NCI-H345 treated with DMSO at 0.1 percent for 48 hours (cell line): ENCODE results near the gene GHRL.

Experiments used
- DNase-seq: peaks from one replicate; lab custom pipeline; 2025; ENCODE audit not compliant: unreplicated experiment; lab: John Stamatoyannopoulos, UW

Gene GHRL

DNA sequence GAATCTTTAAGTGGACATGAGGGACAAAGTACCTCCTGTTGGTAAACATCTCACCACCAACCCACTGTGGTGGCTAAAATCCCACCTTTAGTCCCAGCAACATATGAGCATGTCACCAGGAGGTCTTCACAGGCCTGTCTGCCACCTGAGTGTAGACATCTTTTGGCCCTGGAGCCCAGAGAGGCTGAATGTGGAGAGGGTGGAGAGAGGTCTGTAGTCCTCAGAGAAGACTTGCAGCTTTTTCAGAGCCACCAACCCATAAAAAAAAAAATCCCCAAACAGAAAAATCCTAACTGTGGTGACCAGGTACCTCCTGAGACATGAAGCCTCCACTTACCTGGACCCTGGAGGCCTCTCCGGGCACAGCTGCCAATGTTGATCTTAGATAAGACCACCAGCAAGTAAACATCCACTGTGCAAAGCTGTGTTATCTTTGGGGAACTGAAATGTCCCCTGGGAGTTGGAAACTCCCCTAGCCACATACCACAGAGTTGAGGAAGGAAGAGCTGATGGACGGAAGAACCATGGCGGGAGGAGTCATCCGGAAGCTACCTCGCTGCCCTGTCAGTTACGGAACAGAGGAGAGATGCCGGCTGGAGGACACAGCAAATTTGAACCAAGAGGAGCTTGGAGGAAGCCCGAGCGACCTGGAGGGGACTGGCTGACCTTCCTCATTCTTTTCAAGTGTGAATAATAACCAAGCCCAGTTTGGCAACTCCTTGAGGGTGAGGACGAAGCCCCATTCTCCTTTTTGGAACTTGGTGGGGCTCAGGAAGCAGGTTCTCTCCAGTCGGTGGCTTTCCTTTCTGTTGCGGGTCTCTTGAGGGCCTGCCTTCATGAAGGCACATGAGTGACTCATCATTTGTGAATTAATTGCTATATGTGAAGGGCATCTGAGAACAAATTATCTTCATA is at the start of gene GHRL:
Gene GHRL, minus strand, starts transcription at position 443 of the 915 bp plus-strand sequence. CDS start 2,767 bp downstream, outside the sequence.
- no peak for DNase-seq

- DNase-seq: no peak
Measured at GRCh38 chr3:10341901-10342398, 49.2 kb upstream of the GHRL start.

- no peak for DNase-seq
Measured at GRCh38 chr3:10340476-10340875, 47.7 kb upstream of the GHRL start.

DNA sequence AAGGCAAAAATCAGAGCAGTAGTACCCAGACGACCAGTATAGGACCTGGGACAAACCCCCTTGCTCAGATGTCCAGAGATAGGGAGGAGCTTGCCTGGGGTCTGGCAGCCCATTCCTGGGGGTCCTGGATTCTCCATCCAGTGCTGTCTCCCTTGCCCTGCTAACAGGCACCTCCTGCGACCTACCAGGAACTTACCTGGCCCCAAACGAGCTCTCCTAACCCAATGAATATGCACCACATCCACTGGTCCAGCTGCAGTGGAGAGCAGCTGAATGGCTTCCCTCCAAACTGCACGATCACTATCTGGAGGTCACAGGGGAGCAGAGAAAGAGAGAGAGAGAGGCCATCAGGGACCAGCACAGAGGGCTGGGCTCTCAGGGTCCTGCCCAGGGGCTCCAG is 47.3 kb upstream of the GHRL start:
- no peak for DNase-seq

DNA sequence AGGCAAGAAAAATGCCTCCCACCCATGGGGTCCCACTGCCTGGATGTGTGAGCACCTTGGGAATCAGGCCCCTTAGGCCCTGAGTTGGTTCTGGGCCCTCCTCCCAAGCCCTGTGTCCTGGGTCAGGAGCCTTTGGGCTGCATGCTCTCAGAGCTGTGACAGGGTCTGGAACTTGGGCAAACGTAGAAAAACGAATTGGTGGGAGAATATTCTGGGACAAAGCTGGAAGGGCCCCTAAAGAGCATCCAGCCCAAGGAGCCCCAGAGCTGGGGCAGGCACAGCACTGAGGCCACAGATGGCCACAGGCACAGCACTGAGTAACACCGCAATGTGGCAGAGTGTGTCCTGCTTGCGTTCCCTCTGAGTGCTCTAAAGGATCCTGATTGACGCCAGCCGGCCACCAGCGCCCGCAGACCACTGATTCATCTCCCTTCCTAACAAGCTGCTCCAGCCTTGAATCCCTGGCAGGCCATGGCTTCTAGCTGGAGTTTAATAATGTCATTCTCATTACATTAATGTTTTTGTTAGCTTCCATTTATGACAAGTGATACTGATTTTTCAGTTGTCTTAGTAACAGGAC is 46.7 kb upstream of the GHRL start:
- DNase-seq: no peak

DNA sequence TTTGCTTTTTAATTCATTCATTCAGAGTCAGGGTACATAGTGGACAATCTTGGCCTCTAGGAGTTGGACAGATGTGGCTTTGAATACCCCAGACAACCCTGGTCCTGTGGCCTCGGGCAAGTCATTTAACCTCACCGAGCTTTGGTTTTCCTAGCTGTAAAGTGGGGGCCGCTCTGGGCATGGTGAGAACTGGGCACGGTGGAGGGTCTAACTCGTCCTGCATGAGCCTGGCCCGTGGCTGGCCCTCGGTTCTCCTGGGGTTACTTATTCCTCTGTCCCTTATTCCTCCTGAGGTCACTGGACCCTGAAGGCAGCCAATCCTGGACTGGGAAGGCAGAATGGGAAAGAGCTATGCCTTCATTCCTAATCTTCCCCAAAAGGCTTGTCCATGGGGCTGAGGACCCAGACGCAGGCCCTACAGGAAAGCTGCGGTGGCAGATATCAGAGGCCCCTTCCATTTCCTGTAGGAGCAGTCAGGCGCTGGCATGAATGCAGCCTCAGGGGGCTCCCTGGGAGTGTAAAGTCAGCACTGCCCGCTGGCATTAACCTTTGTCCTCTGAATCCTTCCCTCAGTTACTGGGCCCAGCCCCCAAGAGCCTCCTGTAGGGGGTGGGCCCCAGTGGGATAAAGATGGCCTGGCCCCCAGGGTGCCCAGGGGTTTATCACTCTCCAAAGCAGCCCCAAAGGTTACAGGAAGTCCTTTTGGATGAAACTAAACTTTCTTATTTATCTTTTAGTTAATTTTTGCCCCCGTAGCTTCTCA is 46.0 kb upstream of the GHRL start:
- DNase-seq: no peak

GRCh38 chr3:10338164-10338470 is 45.4 kb upstream of the GHRL start:
- no peak for DNase-seq

- peak; percentile 34 for DNase-seq
Measured at GRCh38 chr3:10337323-10338163, 44.8 kb upstream of the GHRL start.

GRCh38 chr3:10336761-10337160 is 44.0 kb upstream of the GHRL start:
- no peak for DNase-seq

- no peak for DNase-seq
Measured at GRCh38 chr3:10335871-10336622, 43.3 kb upstream of the GHRL start.

DNA sequence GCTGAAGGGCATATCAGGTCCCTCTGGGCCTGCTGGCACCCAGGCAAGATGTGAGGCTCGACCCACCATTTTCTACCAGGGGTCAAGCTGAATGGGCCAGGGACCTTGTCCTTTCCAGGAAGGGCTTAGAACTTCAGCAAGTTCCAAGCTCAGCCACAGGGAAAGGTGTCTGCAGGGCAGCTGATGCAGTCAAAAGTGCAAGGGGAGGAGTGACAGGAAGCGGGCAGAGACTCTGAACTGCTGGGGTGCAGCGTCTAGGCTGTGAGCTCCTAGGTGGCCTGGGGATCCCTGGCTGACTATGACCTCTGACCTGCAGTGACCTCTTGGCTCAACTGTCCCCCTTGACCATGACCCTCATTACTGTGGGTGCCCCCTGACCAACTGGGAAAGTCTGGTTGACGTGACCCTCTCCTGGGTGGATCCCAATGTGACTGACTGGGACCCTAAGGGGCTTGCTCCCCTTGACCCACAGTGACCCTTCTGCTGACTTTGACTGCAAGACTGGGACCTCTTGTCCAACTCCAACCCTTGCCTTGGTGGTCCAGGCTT is 42.5 kb upstream of the GHRL start:
- no peak for DNase-seq

- DNase-seq: no peak
Measured at GRCh38 chr3:10334459-10334858, 41.7 kb upstream of the GHRL start.

GRCh38 chr3:10334042-10334441 is 41.3 kb upstream of the GHRL start:
- no peak for DNase-seq

- no peak for DNase-seq
Measured at GRCh38 chr3:10333349-10333650, 40.6 kb upstream of the GHRL start.

- DNase-seq: no peak
Measured at GRCh38 chr3:10332481-10333348, 40.0 kb upstream of the GHRL start.

- no peak for DNase-seq
Measured at GRCh38 chr3:10331320-10331719, 38.6 kb upstream of the GHRL start.

DNA sequence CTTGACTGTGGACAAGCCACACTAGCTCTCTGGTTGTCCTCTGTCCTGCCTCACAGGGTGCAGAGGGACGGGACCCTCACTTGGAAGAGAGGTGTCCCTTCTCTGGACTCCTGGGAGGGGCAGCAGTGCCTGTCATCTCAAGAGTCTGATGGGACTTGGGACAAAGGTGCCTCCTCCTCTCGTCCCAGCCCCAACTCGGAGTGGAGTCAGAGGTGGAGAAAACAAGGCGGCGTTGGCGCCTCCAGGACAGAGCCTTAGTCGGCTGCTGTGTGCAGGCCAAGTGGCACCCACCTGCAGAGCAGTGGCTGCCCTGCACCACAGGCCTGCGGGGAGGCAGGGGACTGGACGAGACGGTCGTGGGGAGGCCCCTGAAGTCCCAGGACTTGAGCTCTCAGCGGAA is 37.6 kb upstream of the GHRL start:
- no peak for DNase-seq

DNA sequence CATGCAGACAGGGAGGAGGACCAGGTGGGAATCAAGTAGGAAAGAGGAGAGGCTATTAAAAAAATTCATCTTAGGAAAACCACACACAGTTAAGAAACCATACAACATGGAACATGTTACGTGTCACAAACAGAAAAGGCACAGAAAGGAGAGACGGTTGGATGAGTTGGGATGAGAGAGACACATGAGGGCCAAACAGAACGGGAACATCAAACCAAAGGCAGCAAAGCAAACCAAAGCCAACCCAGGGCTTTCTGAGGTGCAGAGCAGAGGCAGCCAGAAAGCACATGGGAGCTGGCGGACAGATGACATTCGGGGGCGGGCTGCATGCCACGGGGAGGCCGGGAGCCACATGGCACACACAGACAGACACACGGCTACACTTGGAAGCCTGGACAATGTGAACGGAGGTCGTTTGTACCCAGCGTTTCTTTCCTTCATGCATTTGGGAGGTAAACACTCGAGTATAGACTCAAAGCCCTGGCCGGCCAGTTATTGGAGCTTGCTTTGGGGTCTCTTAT is 36.8 kb upstream of the GHRL start:
- DNase-seq: no peak
